HG03060 (cell line): ENCODE data around the gene LRP10.

Experiments
- ATAC-seq: cut with Tn5 transposase; IDR thresholded peaks from one replicate; pipeline ENCODE4 v1.9.1; 2021; ENCODE audit warnings: low read depth, moderate number of reproducible peaks; ENCODE audit not compliant: unreplicated experiment

Gene LRP10

GRCh38 chr14:22871224-22872032, at the start of gene LRP10:
Gene LRP10, plus strand, starts transcription at chr14:22871740. Its CDS starts 564 bp downstream, at chr14:22872304.
- ATAC-seq: peak; percentile 75

GRCh38 chr14:22822016-22822570, 49.4 kb upstream of the LRP10 start:
- ATAC-seq: no peak

GRCh38 chr14:22822571-22823098, 48.9 kb upstream of the LRP10 start:
- no peak for ATAC-seq

- no peak for ATAC-seq
Measured at GRCh38 chr14:22824711-22825359, 46.7 kb upstream of the LRP10 start.

DNA sequence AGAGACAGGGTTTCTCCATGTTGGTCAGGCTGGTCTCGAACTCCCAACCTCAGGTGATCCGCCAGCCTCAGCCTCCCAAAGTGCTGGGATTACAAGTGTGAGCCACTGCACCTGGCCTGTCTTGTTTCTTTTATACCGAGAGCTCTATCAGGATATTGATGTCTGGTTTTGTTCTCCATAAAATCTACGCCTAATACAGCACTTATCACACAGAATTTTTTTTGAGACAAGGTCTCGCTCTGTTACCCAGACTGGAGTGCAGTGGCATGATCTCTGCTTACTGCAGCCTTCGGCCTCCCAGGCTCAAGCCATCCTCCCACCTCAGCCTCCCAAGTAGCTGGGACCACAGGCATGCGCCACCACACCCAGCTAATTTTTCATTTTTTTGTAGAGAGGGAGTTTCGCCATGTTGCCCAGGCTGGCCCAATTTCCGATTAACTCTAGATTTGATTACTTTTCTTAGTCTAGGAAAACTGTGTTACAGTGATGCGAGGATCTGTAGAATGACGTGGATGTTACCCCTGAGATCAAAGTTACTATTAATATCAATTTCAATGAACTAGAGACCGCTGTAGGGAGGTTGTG, 42.4 kb upstream of the LRP10 start:
- ATAC-seq: peak; percentile 9

GRCh38 chr14:22829661-22830442, 41.7 kb upstream of the LRP10 start, which contains the start of gene MRPL52:
Gene MRPL52, plus strand, starts transcription at chr14:22829887. Its CDS starts 26 bp downstream, at chr14:22829913.
- ATAC-seq: peak; percentile 62

- no peak for ATAC-seq
Measured at GRCh38 chr14:22830443-22831010, 41.0 kb upstream of the LRP10 start.

- ATAC-seq: no peak
Measured at GRCh38 chr14:22835505-22835904, 36.0 kb upstream of the LRP10 start.

DNA sequence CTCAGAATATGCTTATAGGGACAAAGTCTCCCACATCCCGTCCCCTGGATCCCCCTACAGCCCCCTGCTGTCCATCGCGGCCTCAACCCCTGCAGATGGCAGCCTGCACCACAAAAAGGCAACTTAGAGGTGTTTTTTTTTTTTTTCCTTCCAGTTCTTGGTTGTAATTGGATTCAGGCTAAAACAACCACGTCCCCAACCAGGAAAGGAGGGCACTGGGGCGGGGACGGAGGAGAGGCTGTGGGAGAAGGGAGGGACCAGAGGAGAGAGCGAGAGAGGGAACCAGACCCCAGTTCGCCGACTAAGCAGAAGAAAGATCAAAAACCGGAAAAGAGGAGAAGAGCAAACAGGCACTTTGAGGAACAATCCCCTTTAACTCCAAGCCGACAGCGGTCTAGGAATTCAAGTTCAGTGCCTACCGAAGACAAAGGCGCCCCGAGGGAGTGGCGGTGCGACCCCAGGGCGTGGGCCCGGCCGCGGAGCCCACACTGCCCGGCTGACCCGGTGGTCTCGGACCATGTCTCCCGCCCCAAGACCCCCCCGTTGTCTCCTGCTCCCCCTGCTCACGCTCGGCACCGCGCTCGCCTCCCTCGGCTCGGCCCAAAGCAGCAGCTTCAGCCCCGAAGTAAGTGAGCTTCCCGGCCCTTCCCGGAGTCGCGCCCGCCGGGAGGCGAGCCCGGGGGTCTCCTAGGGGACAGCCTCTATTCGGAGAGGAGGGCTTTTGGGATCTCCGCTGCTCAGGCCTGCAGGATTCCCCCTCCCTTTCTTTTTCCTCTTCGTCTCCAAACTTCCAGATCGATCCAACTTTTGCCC, 35.0 kb upstream of the LRP10 start, which contains the start of gene MMP14:
TSS of gene MMP14 (plus strand) at position 285 of the 813 bp plus-strand sequence. CDS start at position 518, 233 bp downstream.
- ATAC-seq: no peak

DNA sequence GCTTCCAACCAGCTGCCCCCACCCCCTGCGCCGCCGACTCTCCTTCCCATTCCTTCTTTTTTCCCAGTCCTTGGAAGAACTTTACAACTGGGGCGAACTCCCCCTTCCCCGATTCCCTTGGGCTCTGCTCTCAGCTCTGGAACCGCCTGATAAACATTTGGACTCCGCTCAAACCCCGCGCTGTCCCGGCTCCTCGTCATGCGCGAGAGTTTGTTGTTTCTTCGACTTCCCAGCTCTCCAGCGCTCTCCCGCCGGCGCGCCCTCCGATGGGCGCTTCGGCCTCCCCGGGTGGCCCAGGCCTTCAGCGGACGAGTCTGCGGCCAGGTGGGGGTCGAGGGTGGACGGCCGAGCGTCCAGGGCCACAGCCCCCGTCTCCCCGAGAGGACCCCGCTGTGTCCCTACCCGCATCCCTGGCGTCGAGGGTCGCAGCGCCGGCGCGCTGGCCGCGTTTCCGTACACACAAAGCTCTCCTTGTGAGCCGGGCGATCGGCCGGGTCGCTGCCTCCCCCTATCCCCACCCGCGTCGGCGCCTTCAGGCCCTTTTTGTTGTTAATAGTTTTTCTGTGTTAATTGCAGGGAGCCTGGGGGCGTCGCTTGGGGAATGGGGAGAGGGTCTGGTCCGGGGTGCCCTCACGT, 34.3 kb upstream of the LRP10 start:
- no peak for ATAC-seq

DNA sequence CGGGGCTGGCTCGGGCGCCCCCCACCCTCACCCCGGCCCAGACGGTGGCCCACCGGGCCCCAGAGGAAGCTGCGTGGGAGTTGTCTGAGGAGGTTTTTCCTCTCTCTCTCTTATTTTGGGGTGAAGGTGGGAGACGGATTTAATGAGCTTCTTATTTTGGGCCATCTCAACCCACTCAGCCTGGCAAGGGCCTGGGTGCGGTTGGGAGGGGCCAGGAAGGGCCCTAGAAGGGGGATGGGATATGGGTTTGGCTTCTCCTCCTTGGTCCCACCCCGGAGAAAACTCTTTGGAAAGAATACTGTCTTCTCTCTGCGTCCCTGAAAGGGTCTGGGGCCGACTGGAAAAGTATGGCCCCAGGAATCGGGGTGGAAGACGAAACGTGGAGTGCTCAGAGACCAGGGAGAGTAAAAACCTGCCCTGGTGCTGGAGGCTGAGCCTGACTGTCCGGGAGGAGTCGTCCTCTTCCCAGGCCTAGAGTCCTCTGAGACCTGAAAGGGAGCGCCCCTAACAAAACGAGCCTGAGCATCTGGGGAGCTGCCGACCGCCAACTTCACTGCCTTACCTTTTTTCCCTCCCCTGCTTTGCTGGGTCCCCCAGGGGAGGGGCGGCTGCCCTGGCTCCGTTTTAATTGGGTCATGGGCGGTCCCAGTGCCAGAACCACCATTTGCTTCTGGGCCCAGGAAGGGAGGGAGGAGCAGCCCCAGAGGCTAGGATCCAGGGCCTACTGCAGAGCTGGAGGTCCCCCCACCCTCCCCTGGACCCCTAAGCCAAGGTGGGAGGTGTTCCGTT, 33.6 kb upstream of the LRP10 start:
- ATAC-seq: no peak

- ATAC-seq: no peak
Measured at GRCh38 chr14:22838631-22839041, 32.9 kb upstream of the LRP10 start.

GRCh38 chr14:22839159-22839779, 32.3 kb upstream of the LRP10 start:
- no peak for ATAC-seq

GRCh38 chr14:22841311-22841710, 30.2 kb upstream of the LRP10 start:
- ATAC-seq: no peak

- ATAC-seq: no peak
Measured at GRCh38 chr14:22841769-22842168, 29.8 kb upstream of the LRP10 start.

- ATAC-seq: no peak
Measured at GRCh38 chr14:22842211-22843122, 29.1 kb upstream of the LRP10 start.
